Measurements from ENCODE around the gene APBA3. TPM values are rescaled to one million over a fixed set of nuclear protein-coding genes. Genes with fewer than 3 reads are reported as not detected.
A peak's percentile ranks its signal among the peaks of the same experiment; 100 is the strongest.

APBA3 gene
- total RNA-seq, 1 experiment from 2014 or later = 5.8 TPM

- DNase-seq (ENCODE audit: low read depth) = no peak
Measured at GRCh38 chr19:3748965-3749364, 12.5 kb downstream of the APBA3 start.

DNA sequence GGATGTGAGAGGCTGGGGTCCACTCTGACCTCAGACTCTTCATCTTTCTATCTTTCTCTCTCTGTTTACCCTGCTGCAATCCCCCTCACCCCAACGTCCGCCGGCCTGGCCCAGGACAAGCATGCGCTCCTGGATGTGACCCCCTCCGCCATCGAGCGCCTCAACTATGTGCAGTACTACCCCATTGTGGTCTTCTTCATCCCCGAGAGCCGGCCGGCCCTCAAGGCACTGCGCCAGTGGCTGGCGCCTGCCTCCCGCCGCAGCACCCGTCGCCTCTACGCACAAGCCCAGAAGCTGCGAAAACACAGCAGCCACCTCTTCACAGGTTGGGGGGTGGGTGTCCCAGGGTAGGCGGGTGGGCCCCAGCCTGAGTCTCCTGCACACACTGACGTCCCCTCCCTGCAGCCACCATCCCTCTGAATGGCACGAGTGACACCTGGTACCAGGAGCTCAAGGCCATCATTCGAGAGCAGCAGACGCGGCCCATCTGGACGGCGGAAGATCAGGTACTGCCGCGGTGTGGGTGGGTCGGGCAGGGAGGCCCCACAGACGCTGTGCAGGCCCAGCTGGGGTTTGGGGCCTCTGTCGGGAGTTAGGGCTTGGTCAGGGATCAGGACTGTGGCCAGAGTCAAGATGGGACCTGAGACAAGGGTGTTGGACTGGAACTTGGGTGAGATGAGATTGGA, 15.0 kb downstream of the APBA3 start:
- no peak for DNase-seq (ENCODE audit: low read depth)

DNA sequence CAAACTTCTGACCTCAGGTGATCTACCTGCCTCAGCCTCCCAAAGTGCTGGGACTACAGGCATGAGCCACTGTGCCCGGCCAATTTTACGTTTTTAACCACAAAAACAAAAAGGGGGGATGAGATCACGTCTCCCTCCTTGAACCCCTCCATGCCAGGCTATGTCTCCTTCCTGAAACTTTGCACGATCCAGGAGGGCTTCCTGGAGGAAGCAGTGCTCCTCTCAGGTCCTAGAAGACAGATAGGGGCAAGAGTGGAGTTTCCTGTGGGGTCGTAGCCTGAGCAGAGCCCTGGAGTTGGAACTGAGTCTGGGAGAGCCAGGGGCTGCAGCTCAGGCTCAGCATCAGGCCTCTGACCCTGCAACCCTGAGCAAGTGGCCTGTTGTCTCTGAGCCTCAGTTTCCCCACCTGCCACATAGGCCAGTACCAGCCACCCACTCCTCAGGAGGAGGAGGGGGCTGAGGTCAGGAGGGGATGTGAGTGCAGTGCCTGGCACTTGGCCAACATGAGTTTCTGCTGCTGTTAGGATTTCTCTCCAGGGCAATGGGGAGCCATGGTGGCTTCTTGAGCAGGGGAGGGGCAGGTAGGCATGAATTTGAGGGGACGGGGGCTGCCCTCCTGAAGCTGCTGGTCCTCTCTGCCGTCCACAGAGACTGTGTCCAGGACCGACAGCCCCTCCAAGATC, 16.0 kb downstream of the APBA3 start:
- DNase-seq (ENCODE audit: low read depth) = no peak

GRCh38 chr19:3743486-3743885, 18.0 kb downstream of the APBA3 start:
- peak; percentile 19 for DNase-seq (ENCODE audit: low read depth)

DNA sequence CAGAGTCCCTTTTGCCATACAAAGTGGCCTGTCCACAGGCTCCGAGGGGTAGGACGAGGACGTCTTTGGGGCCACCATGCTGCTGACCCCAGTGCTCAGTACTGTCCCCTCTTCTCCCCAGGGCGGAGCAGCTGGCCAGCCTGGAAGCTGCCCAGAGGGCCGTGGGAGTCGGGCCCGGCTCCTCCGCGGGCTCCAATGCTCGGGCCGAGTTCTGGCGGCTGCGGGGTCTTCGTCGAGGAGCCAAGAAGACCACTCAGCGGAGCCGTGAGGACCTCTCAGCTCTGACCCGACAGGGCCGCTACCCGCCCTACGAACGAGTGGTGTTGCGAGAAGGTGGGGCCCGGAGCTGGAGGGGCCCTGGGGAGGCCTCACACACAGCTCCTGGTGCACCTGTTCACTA, 21.1 kb downstream of the APBA3 start:
- no peak for DNase-seq (ENCODE audit: low read depth)

DNA sequence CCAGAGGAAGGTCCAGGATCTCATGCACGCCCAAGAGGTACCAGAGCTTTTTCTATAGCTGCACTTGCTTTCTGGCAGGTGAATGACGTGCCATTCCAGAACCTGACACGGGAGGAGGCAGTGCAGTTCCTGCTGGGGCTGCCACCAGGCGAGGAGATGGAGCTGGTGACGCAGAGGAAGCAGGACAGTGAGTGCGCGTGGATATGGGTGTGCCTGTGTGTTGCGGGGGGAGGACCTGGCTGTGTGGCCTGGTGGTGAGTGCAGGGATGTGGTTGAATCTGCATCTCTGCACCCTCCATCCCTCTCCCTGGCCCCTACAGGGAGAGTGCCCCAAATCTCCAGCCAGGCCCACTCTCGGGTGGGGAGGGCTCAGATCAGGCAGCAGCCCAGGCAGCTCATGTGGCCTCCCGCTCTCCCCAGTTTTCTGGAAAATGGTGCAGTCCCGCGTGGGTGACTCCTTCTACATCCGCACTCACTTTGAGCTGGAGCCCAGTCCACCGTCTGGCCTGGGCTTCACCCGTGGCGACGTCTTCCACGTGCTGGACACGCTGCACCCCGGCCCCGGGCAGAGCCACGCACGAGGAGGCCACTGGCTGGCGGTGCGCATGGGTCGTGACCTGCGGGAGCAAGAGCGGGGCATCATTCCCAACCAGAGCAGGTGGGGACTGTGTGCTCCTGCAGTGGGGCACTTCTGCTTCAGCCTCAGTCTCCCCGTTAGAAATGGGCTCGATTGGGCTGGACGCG, 22.8 kb downstream of the APBA3 start:
- no peak for DNase-seq (ENCODE audit: low read depth)

DNA sequence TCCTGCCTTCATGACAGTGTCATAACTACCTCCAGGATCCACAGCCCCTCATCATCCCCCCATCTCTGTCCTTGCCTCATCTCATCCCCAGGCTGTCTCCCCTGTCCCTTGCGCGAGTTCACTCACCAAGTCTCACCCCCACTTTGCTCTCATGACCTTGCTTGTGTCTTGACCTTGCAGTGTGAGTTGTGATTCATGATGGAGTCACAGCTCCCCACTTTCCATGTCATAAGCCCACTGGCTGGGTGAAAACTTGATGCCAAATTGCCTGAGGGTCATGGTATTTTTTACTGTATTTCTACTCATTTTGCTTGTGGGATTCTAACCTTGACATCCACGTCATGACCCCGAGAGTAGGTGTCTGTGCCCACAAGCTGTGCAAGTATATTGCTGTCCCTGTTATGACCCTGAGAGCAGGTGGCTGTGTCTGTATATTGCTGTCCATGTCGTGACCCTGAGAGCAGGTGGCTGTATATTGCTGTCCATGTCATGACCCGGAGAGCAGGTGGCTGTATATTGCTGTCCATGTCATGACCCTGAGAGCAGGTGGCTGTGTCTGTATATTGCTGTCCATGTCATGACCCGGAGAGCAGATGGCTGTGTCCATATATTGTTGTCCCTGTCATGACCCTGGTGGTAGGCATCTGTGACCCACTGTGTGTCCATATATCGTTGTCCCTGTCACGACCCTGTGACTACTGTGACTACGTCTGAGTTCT, 23.8 kb downstream of the APBA3 start:
- DNase-seq (ENCODE audit: low read depth) = no peak

GRCh38 chr19:3736106-3736724, 25.3 kb downstream of the APBA3 start:
- DNase-seq (ENCODE audit: low read depth) = no peak

DNA sequence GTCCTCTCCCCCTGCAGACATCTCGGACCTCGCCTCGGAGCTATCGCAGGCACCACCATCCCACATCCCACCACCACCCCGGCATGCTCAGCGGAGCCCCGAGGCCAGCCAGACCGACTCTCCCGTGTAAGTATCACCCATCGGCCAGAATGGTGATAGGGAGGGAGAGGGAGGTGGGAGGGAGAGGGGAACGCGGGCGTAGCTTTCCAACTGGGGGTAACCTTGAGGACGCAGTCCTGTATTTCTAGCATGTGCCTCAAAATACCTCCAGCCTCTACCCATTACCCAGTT, 27.2 kb downstream of the APBA3 start:
- DNase-seq (ENCODE audit: low read depth) = no peak

DNA sequence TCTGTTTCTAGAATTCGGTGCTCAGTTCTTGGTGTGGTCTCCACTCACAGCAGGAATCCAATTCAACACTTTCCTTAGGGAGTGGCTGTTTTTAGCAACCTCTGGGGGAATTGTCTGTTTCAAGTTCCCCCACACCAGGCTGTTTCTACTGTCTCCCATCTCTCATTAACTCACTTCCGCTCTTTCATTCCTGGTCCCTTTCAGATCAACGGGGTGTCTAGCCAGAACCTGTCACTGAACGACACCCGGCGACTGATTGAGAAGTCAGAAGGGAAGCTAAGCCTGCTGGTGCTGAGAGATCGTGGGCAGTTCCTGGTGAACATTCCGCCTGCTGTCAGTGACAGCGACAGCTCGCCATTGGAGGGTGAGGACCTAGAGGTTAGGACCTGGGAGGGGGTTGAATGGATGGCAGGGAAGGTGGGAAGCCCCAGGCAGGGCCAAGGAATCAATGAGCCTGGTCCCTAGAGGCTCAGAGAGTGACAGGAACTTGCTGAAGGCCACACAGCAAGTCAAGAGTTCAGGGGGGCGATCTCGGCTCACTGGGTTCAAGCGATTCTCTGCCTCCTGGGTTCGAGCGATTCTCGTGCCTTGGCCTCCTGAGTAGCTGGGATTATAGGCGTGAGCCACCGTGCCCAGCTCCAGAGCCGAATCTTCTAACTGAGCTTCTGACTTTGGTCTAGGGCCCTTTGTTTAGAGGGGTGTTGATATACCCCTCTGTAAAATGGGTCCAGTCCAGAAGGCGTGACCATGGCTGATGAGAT, 27.8 kb downstream of the APBA3 start:
- no peak for DNase-seq (ENCODE audit: low read depth)

DNA sequence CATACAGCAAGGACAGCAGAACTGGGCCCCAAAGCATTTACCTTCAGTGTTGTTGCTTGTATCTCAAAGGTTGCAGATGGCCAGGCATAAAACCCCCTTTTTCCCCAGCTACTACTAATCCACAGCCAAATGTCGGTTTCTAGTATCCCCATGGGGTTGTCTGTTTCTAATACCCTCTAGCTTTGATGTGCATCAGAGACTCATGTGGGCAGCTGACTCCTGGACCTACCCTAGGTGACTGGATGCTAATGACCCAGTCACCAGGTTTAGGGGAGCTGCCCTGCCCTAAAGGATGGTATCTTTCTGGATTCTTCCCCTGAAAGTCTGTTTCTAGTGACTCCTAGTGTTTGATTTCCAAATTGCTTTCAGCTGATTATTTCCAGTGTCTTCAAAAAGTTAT, 29.4 kb downstream of the APBA3 start:
- no peak for DNase-seq (ENCODE audit: low read depth)

- DNase-seq (ENCODE audit: low read depth) = no peak
Measured at GRCh38 chr19:3730457-3730958, 31.0 kb downstream of the APBA3 start.

GRCh38 chr19:3725640-3726310, 35.7 kb downstream of the APBA3 start:
- peak; percentile 25 for DNase-seq (ENCODE audit: low read depth)

- no peak for DNase-seq (ENCODE audit: low read depth)
Measured at GRCh38 chr19:3725121-3725520, 36.4 kb downstream of the APBA3 start.

DNA sequence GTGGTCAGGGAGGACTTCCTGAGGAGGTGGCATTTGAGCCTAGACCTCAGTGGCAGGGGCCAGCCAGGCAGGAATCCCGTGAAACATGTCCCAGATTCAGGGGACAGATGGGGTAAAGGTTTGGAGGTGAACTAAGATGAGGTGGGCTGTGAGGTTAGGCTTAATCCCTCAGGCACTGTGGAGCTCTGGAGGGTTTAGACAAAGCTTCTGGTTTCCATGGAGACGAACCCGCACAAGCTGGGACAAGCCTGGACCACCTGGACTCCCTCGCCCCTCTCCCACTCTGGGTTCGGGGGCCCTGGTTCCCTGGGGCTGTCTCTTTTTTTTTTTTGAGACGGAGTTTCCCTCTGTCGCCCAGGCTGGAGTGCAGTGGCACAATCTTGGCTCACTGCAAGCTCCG, 37.6 kb downstream of the APBA3 start:
- DNase-seq (ENCODE audit: low read depth) = no peak

GRCh38 chr19:3723110-3723488, 38.4 kb downstream of the APBA3 start:
- no peak for DNase-seq (ENCODE audit: low read depth)

DNA sequence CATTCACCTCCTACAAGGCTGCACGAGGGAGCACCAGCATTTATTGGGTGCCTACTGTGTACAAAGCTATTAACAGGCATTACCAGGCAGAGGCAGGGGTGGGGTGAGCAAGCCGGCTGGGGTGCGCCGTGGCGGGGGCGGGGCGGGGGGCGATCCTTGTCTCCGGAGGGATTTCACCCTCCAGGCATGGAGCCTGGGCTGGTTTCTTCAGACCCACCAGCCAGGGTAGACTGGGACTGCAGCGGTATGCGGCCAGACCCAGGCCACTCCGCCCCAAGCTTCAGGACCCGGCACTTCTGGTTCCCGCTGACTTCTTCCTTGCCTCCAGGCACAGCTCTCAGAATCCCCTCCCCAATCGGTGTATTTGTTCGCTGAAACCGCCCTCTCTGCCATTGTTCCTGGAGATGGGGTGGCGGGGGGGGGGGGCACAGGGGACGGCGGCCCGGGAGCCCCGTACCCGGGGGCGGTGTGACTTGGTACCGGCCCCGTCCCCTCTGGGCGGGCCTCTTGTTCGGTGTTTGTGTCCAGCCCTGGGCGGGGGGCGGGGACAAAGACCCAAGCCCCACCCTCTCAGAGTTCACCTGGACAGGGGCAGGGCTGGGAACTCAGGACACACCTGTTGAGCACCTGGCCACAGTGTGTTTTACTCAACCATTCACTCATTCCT, 38.9 kb downstream of the APBA3 start:
- no peak for DNase-seq (ENCODE audit: low read depth)

- no peak for DNase-seq (ENCODE audit: low read depth)
Measured at GRCh38 chr19:3721887-3722442, 39.5 kb downstream of the APBA3 start.

GRCh38 chr19:3721131-3721886, 40.2 kb downstream of the APBA3 start:
- DNase-seq (ENCODE audit: low read depth) = peak; percentile 71
